Suprapubic skin (tissue), 4 donors: Measurements from ENCODE around the gene DCDC2C. TPM values are rescaled to one million over a fixed set of nuclear protein-coding genes. Genes with fewer than 3 reads are reported as not detected.

ENCODE experiments used
- DNase-seq, 2 donors: peaks; one replicate each; pipeline ENCODE4 v3.0.0-alpha.2; 2019; ENCODE audit warnings: low spot score in 2 of 2
- H3K27ac ChIP-seq: fragments of 200-600 bp; sonication (generic); one replicate; pipeline ENCODE4 v1.5.1; 2019
- H3K27me3 ChIP-seq: fragments of 200-600 bp; sonication (generic); one replicate; pipeline ENCODE4 v1.5.1; 2019
- H3K36me3 ChIP-seq: fragments of 200-600 bp; sonication (generic); one replicate; pipeline ENCODE4 v1.5.1; 2019
- H3K4me1 ChIP-seq: fragments of 200-600 bp; sonication (generic); one replicate; pipeline ENCODE4 v1.5.1; 2019
- H3K4me3 ChIP-seq: fragments of 200-600 bp; sonication (generic); one replicate; pipeline ENCODE4 v1.5.1; 2019; ENCODE audit warnings: mild to moderate bottlenecking
- H3K9me3 ChIP-seq: fragments of 200-600 bp; sonication (generic); one replicate; pipeline ENCODE4 v1.5.1; 2019
- CTCF ChIP-seq, 2 donors: fragments of 200-600 bp in 1 of 2; fragments of 450-650 bp in 1 of 2; sonication (generic) in 1 of 2; IDR thresholded peaks; one replicate each; pipeline ENCODE4 v1.5.1; 2016 to 2019; ENCODE audit warnings: antibody characterized with exemption in 2 of 2, mild to moderate bottlenecking in 1 of 2, moderate library complexity in 1 of 2
- EP300 ChIP-seq: sonication (generic); formaldehyde crosslinking; IDR thresholded peaks from one replicate; pipeline ENCODE4 v1.6.1; 2017; ENCODE audit warnings: antibody characterized with exemption
- POLR2A ChIP-seq, 2 donors: fragments of 450-650 bp; IDR thresholded peaks; one replicate each; pipeline ENCODE4 v1.6.1; 2017; ENCODE audit warnings: antibody characterized with exemption in 2 of 2, mild to moderate bottlenecking in 2 of 2, moderate library complexity in 2 of 2
- POLR2AphosphoS5 ChIP-seq, 3 donors: sonication (generic); formaldehyde crosslinking; IDR thresholded peaks; one replicate each; pipeline ENCODE4 v1.6.1; 2017; ENCODE audit warnings: antibody characterized with exemption in 3 of 3
- WGBS: methylation state at CpG from one replicate; pipeline ENCODE4 v1.1.5; 2018; 5-methylcytosine and 5-hydroxymethylcytosine counted together
- total RNA-seq, 4 donors: library from RNA; depleted of rRNA; stranded (reverse); fragments of >200 nt; gene quantifications; one replicate each; pipeline ENCODE4 v1.1.0, GENCODE V29; 2016

Gene DCDC2C
- total RNA-seq, 4 donors from 2014 or later, result 1.0 TPM; not detected in 3

GRCh38 chr2:3867469-3867868, 164.1 kb downstream of the DCDC2C start:
- WGBS, result 78% methylated on average over 5 of the region's 5 CpGs
- H3K27ac ChIP-seq, result no peak overlapping the region
- no peak for DNase-seq
- H3K36me3 ChIP-seq, result no peaks in the 10 kb centered on the region
- TF ChIP-seq POLR2A (IDR thresholded peaks at IDR 0.05), result no peak
- TF ChIP-seq EP300, result no peak
- no peak for TF ChIP-seq CTCF (IDR thresholded peaks at IDR 0.05)
- TF ChIP-seq POLR2AphosphoS5 (IDR thresholded peaks at IDR 0.05), result no peak
- no peaks in the 10 kb centered on the region for H3K4me1 ChIP-seq
- H3K9me3 ChIP-seq, result no peaks in the 10 kb centered on the region
- no peaks in the 10 kb centered on the region for H3K27me3 ChIP-seq
- no peak overlapping the region for H3K4me3 ChIP-seq

GRCh38 chr2:3868012-3868805, 164.8 kb downstream of the DCDC2C start:
- H3K27ac ChIP-seq, result no peak overlapping the region
- no peaks in the 10 kb centered on the region for H3K36me3 ChIP-seq
- H3K9me3 ChIP-seq, result no peaks in the 10 kb centered on the region
- no peaks in the 10 kb centered on the region for H3K27me3 ChIP-seq
- TF ChIP-seq POLR2AphosphoS5 (IDR thresholded peaks at IDR 0.05) (no peak), EP300 (no peak), CTCF (IDR thresholded peaks at IDR 0.05) (no peak), POLR2A (IDR thresholded peaks at IDR 0.05) (no peak)
- no peaks in the 10 kb centered on the region for H3K4me1 ChIP-seq
- no peak overlapping the region for H3K4me3 ChIP-seq
- DNase-seq, result no peak
- WGBS, result 73% methylated on average over 13 of the region's 14 CpGs

GRCh38 chr2:3870222-3870621, 166.8 kb downstream of the DCDC2C start:
- no peaks in the 10 kb centered on the region for H3K27me3 ChIP-seq
- no peaks in the 10 kb centered on the region for H3K4me1 ChIP-seq
- TF ChIP-seq POLR2A (IDR thresholded peaks at IDR 0.05), result no peak
- no peak for TF ChIP-seq POLR2AphosphoS5 (IDR thresholded peaks at IDR 0.05)
- TF ChIP-seq CTCF (IDR thresholded peaks at IDR 0.05), result no peak
- TF ChIP-seq EP300, result no peak
- H3K4me3 ChIP-seq, result no peak overlapping the region
- no peaks in the 10 kb centered on the region for H3K36me3 ChIP-seq
- H3K9me3 ChIP-seq, result no peaks in the 10 kb centered on the region
- no peak overlapping the region for H3K27ac ChIP-seq
- DNase-seq, result no peak
- WGBS, result 89% methylated on average over 7 of the region's 7 CpGs

- Histone ChIP-seq H3K4me1 (no peaks in the 10 kb centered on the region), H3K27ac (no peak overlapping the region), H3K36me3 (no peaks in the 10 kb centered on the region), H3K4me3 (no peak overlapping the region), H3K9me3 (no peaks in the 10 kb centered on the region), H3K27me3 (no peaks in the 10 kb centered on the region)
- no peak for DNase-seq
- WGBS, result 55% methylated on average over 4 of the region's 4 CpGs
- TF ChIP-seq POLR2AphosphoS5 (IDR thresholded peaks at IDR 0.05), result no peak
- no peak for TF ChIP-seq EP300
- TF ChIP-seq POLR2A (IDR thresholded peaks at IDR 0.05), result no peak
- no peak for TF ChIP-seq CTCF (IDR thresholded peaks at IDR 0.05)
These were observed 167.6 kb downstream of the DCDC2C start for GRCh38 chr2:3871002-3871401.

- no peak for DNase-seq
- Histone ChIP-seq H3K27ac (no peak overlapping the region), H3K4me1 (no peaks in the 10 kb centered on the region), H3K36me3 (no peaks in the 10 kb centered on the region), H3K27me3 (no peaks in the 10 kb centered on the region), H3K4me3 (no peak overlapping the region), H3K9me3 (no peaks in the 10 kb centered on the region)
- TF ChIP-seq CTCF (IDR thresholded peaks at IDR 0.05) (no peak), EP300 (no peak), POLR2A (IDR thresholded peaks at IDR 0.05) (no peak), POLR2AphosphoS5 (IDR thresholded peaks at IDR 0.05) (no peak)
- 83% methylated on average over 3 of the region's 3 CpGs for WGBS
These were observed 169.1 kb downstream of the DCDC2C start for GRCh38 chr2:3872451-3872850.
